ENCODE data around the gene TRAPPC2B.

TRAPPC2B gene

DNA sequence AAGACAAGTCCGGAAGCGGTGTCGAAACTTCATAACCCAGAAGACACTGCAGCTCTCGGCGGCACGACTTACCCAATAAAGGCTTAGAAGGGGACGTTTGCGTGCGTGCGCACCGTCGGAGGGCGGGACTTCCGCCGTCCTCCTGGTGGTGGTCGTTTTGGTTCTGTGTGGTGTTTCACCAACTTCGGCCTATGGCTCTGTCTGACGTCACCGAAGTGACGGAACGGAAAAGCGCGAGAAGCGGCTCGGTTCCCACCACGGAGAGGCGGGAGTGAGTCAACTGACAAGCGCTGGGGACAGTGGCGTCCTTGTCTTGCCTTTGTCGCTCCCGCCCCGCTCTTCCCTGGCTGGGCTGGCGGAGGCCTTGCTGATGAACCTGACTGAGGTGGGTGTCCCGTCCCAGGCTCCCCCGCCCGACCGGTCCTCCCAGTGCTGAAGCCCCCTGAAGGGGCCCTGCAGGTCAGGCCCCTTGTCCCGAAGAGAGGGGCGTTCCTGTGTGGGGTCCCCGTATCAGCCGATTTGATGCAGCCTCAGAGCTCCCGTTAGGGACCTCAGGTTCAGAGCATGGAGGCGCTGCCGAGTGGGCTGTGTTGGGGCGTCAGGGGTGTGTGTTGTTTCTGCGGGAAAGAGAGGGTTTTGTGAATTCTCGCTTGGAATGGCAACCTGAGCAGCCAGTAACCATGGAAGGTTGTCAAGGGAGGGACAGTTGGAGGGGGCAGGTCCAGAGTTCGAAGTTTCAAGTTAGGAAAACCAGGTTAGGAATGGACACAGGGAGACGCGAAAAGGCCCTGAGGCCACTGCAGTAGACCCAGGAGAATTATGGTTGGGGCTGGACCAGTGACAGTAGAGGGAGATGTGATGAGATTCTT lies 26.6 kb downstream of the TRAPPC2B start, which contains the start of gene ZNF548 (continued):
- TF ChIP-seq, protein P1, sequence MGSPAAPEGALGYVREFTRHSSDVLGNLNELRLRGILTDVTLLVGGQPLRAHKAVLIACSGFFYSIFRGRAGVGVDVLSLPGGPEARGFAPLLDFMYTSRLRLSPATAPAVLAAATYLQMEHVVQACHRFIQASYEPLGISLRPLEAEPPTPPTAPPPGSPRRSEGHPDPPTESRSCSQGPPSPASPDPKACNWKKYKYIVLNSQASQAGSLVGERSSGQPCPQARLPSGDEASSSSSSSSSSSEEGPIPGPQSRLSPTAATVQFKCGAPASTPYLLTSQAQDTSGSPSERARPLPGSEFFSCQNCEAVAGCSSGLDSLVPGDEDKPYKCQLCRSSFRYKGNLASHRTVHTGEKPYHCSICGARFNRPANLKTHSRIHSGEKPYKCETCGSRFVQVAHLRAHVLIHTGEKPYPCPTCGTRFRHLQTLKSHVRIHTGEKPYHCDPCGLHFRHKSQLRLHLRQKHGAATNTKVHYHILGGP (tag by site-specific recombination; IDR thresholded peaks at IDR 0.05): no peak
- TF ChIP-seq ZNF112 (tag by site-specific recombination; IDR thresholded peaks at IDR 0.05): no peak
- TF ChIP-seq ZXDB (tag by site-specific recombination; IDR thresholded peaks at IDR 0.05): peak; percentile 54
- TF ChIP-seq ZNF664 (tag by site-specific recombination; IDR thresholded peaks at IDR 0.05): no peak
- no peak for TF ChIP-seq ZNF777 (tag by site-specific recombination; IDR thresholded peaks at IDR 0.05; ENCODE audit: borderline replicate concordance)
- 0 out of 2 replicates have a peak, but pooled peaks have one; percentile 15 for TF ChIP-seq ZNF548 (tag by site-specific recombination; IDR thresholded peaks at IDR 0.05)
- TF ChIP-seq ZNF501 (tag by site-specific recombination; IDR thresholded peaks at IDR 0.05): peak; percentile 67; the same call in 1 of the 2 replicates
- TF ChIP-seq ZNF335 (tag by site-specific recombination; conservative IDR thresholded peaks at IDR 0.05): peak; percentile 99
- no peak for TF ChIP-seq ZNF626 (tag by site-specific recombination; IDR thresholded peaks at IDR 0.05)
- TF ChIP-seq RBAK (tag by site-specific recombination; IDR thresholded peaks at IDR 0.05): no peak
- TF ChIP-seq ZNF571 (tag by site-specific recombination; IDR thresholded peaks at IDR 0.05): no peak
- TF ChIP-seq YY1 (tag by site-specific recombination; IDR thresholded peaks at IDR 0.05): no peak
- TF ChIP-seq ZNF623 (tag by site-specific recombination; IDR thresholded peaks at IDR 0.05): peak; percentile 94
- TF ChIP-seq ZNF701 (tag by site-specific recombination; IDR thresholded peaks at IDR 0.05): no peak
- no peak for TF ChIP-seq ZNF785 (tag by site-specific recombination; IDR thresholded peaks at IDR 0.05)
- TF ChIP-seq, protein P2, sequence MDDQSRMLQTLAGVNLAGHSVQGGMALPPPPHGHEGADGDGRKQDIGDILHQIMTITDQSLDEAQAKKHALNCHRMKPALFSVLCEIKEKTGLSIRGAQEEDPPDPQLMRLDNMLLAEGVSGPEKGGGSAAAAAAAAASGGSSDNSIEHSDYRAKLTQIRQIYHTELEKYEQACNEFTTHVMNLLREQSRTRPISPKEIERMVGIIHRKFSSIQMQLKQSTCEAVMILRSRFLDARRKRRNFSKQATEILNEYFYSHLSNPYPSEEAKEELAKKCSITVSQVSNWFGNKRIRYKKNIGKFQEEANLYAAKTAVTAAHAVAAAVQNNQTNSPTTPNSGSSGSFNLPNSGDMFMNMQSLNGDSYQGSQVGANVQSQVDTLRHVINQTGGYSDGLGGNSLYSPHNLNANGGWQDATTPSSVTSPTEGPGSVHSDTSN (CRISPR knock-in tag; IDR thresholded peaks at IDR 0.05): peak; percentile 93
- TF ChIP-seq, protein P3, sequence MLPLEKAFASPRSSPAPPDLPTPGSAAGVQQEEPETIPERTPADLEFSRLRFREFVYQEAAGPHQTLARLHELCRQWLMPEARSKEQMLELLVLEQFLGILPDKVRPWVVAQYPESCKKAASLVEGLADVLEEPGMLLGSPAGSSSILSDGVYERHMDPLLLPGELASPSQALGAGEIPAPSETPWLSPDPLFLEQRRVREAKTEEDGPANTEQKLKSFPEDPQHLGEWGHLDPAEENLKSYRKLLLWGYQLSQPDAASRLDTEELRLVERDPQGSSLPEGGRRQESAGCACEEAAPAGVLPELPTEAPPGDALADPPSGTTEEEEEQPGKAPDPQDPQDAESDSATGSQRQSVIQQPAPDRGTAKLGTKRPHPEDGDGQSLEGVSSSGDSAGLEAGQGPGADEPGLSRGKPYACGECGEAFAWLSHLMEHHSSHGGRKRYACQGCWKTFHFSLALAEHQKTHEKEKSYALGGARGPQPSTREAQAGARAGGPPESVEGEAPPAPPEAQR (tag by site-specific recombination; IDR thresholded peaks at IDR 0.05): no peak
- TF ChIP-seq, protein P4, sequence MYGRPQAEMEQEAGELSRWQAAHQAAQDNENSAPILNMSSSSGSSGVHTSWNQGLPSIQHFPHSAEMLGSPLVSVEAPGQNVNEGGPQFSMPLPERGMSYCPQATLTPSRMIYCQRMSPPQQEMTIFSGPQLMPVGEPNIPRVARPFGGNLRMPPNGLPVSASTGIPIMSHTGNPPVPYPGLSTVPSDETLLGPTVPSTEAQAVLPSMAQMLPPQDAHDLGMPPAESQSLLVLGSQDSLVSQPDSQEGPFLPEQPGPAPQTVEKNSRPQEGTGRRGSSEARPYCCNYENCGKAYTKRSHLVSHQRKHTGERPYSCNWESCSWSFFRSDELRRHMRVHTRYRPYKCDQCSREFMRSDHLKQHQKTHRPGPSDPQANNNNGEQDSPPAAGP (tag by site-specific recombination; IDR thresholded peaks at IDR 0.05): no peak
- no peak for TF ChIP-seq ZNF184 (tag by site-specific recombination; IDR thresholded peaks at IDR 0.05)
- 0 out of 2 replicates have a peak, but pooled peaks have one; percentile 11 for TF ChIP-seq ZSCAN16 (tag by site-specific recombination; IDR thresholded peaks at IDR 0.05)
- TF ChIP-seq ZNF658 (tag by site-specific recombination; IDR thresholded peaks at IDR 0.05): no peak
- TF ChIP-seq ZNF670 (tag by site-specific recombination; IDR thresholded peaks at IDR 0.05; ENCODE audit: low read depth): no peak
- peak; percentile 44; the same call in 1 of the 2 replicates for TF ChIP-seq ZNF600 (tag by site-specific recombination; IDR thresholded peaks at IDR 0.05)
- TF ChIP-seq, protein P5, sequence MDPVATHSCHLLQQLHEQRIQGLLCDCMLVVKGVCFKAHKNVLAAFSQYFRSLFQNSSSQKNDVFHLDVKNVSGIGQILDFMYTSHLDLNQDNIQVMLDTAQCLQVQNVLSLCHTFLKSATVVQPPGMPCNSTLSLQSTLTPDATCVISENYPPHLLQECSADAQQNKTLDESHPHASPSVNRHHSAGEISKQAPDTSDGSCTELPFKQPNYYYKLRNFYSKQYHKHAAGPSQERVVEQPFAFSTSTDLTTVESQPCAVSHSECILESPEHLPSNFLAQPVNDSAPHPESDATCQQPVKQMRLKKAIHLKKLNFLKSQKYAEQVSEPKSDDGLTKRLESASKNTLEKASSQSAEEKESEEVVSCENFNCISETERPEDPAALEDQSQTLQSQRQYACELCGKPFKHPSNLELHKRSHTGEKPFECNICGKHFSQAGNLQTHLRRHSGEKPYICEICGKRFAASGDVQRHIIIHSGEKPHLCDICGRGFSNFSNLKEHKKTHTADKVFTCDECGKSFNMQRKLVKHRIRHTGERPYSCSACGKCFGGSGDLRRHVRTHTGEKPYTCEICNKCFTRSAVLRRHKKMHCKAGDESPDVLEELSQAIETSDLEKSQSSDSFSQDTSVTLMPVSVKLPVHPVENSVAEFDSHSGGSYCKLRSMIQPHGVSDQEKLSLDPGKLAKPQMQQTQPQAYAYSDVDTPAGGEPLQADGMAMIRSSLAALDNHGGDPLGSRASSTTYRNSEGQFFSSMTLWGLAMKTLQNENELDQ (tag by site-specific recombination; IDR thresholded peaks at IDR 0.05; ENCODE audit: low read depth): no peak
- TF ChIP-seq ZNF48 (tag by site-specific recombination; IDR thresholded peaks at IDR 0.05): no peak
- TF ChIP-seq ZNF391 (tag by site-specific recombination; IDR thresholded peaks at IDR 0.05; ENCODE audit: borderline replicate concordance, low read depth): 0 out of 2 replicates have a peak, but pooled peaks have one; percentile 42
- no peak for TF ChIP-seq ZNF324 (tag by site-specific recombination; IDR thresholded peaks at IDR 0.05)
- TF ChIP-seq, protein P6, sequence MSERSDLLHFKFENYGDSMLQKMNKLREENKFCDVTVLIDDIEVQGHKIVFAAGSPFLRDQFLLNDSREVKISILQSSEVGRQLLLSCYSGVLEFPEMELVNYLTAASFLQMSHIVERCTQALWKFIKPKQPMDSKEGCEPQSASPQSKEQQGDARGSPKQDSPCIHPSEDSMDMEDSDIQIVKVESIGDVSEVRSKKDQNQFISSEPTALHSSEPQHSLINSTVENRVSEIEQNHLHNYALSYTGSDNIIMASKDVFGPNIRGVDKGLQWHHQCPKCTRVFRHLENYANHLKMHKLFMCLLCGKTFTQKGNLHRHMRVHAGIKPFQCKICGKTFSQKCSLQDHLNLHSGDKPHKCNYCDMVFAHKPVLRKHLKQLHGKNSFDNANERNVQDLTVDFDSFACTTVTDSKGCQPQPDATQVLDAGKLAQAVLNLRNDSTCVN (tag by site-specific recombination; optimal IDR thresholded peaks at IDR 0.05): peak; percentile 53
- peak; percentile 87; the same call in 1 of the 2 replicates for TF ChIP-seq ZNF76 (tag by site-specific recombination; IDR thresholded peaks at IDR 0.05; ENCODE audit: borderline replicate concordance, low read depth)
- TF ChIP-seq GLI4 (tag by site-specific recombination; IDR thresholded peaks at IDR 0.05): 0 out of 2 replicates have a peak, but pooled peaks have one; percentile 68
- no peak for TF ChIP-seq ZNF211 (tag by site-specific recombination; IDR thresholded peaks at IDR 0.05; ENCODE audit: low read depth)
- peak; percentile 78; the same call in 1 of the 2 replicates for TF ChIP-seq ZBTB48 (tag by site-specific recombination; IDR thresholded peaks at IDR 0.05)
